IMR-90 (cell line): Measurements from ENCODE around the gene DNAJC5. TPM values are rescaled to one million over a fixed set of nuclear protein-coding genes. Genes with fewer than 3 reads are reported as not detected.
"Not testable (repeated sequence)": the region's sequence is repeated elsewhere in the genome, so short reads cannot be mapped to it uniquely, and the experiment has no call there.

ENCODE experiments used
- ATAC-seq: fragments of 200-7000 bp; cut with Tn5 transposase; 2 replicates; pipeline ENCODE4 v1.9.1; 2020; ENCODE audit warnings: low read depth, mild to moderate bottlenecking, moderate library complexity
- BruUV-seq: library from RNA; stranded (reverse); fragments of 400-500 nt; replicated peaks from 2 replicates; lab custom pipeline; 2021; lab: Mats Ljungman, UMichigan
- CTCF ChIA-PET: fragments of 300-600 bp; formaldehyde crosslinking; extraction: SDS; loops from one replicate; lab custom pipeline; 2021; ENCODE audit warnings: antibody characterized with exemption; lab: Yijun Ruan, JAX
- POLR2A ChIA-PET: fragments of 300-600 bp; sonication (Branson Sonifier 250); formaldehyde crosslinking; loops from one replicate; lab custom pipeline; 2022; ENCODE audit warnings: antibody characterized with exemption; ENCODE audit not compliant: unreplicated experiment; lab: Charles Lee
- DNase-seq: peaks from one replicate; pipeline ENCODE4 v3.0.0; 2013
- H2AFZ ChIP-seq: replicated peaks from 2 replicates; pipeline ENCODE3; 2013; ENCODE audit warnings: low read length, mild to moderate bottlenecking; ENCODE audit not compliant: poor library complexity
- H2AK5ac ChIP-seq: 2 replicates; pipeline ENCODE4 v1.6.1; 2013; ENCODE audit warnings: low read depth, low read length, inconsistent platforms
- H2AK9ac ChIP-seq: replicated peaks from 2 replicates; pipeline ENCODE3; 2013; ENCODE audit warnings: mild to moderate bottlenecking, low read depth, low read length, moderate library complexity; ENCODE audit not compliant: poor library complexity
- H2BK120ac ChIP-seq: 2 replicates; pipeline ENCODE4 v1.6.1; 2013; ENCODE audit warnings: low read depth, low read length, inconsistent platforms
- H2BK15ac ChIP-seq: 3 replicates; pipeline ENCODE4 v1.6.1; 2013; ENCODE audit warnings: low read depth, low read length, inconsistent platforms
- H2BK20ac ChIP-seq: 2 replicates; pipeline ENCODE4 v1.6.1; 2013; ENCODE audit warnings: low read depth, mild to moderate bottlenecking, inconsistent platforms, low read length, moderate library complexity
- H2BK5ac ChIP-seq: 2 replicates; pipeline ENCODE4 v1.6.1; 2013; ENCODE audit warnings: mild to moderate bottlenecking, low read depth, low read length, inconsistent platforms; ENCODE audit not compliant: poor library complexity, severe bottlenecking
- H3K14ac ChIP-seq: replicated peaks from 2 replicates; pipeline ENCODE4 v1.6.1; 2013; ENCODE audit warnings: low read depth, low read length, inconsistent platforms
- H3K18ac ChIP-seq: 2 replicates; pipeline ENCODE4 v1.6.1; 2013; ENCODE audit warnings: low read depth, low read length, control low read depth
- H3K23ac ChIP-seq: 2 replicates; pipeline ENCODE4 v1.6.1; 2013; ENCODE audit warnings: low read depth, low read length, inconsistent platforms
- H3K27ac ChIP-seq: 2 replicates; pipeline ENCODE4 v1.5.1; 2013; ENCODE audit warnings: mild to moderate bottlenecking, control low read depth, low read length; ENCODE audit not compliant: insufficient read depth
- H3K27me3 ChIP-seq: 2 replicates; pipeline ENCODE4 v1.6.1; 2013; ENCODE audit warnings: low read length; ENCODE audit not compliant: control insufficient read depth, insufficient read depth
- H3K36me3 ChIP-seq: 2 replicates; pipeline ENCODE4 v1.6.1; 2013; ENCODE audit warnings: low read length, mixed read lengths; ENCODE audit not compliant: control insufficient read depth, insufficient read depth
- H3K4ac ChIP-seq: 2 replicates; pipeline ENCODE4 v1.6.1; 2013; ENCODE audit warnings: low read depth, low read length, inconsistent platforms
- H3K4me1 ChIP-seq: 2 replicates; pipeline ENCODE4 v1.6.1; 2013; ENCODE audit warnings: low read length, mixed read lengths; ENCODE audit not compliant: control insufficient read depth, insufficient read depth
- H3K4me2 ChIP-seq: 2 replicates; pipeline ENCODE4 v1.6.1; 2013; ENCODE audit warnings: low read depth, mild to moderate bottlenecking, control low read depth, low read length, moderate library complexity
- H3K4me3 ChIP-seq: 2 replicates; pipeline ENCODE4 v1.5.1; 2013; ENCODE audit warnings: low read depth, mild to moderate bottlenecking, control low read depth, low read length, moderate library complexity; ENCODE audit not compliant: insufficient read depth
- H3K56ac ChIP-seq: 2 replicates; pipeline ENCODE4 v1.6.1; 2013; ENCODE audit warnings: low read length, inconsistent platforms; ENCODE audit not compliant: insufficient read depth; ENCODE audit errors: extremely low read depth
- H3K79me1 ChIP-seq, 2 experiments: 2 replicates each; pipeline ENCODE4 v1.6.1; 2013; ENCODE audit warnings: low read length in 2 of 2, inconsistent platforms in 1 of 2, low read depth in 1 of 2
- H3K9ac ChIP-seq: 2 replicates; pipeline ENCODE4 v1.6.1; 2013; ENCODE audit warnings: low read depth, low read length, control low read depth
- H3K9me1 ChIP-seq: 2 replicates; pipeline ENCODE4 v1.6.1; 2013; ENCODE audit warnings: low read length, inconsistent platforms; ENCODE audit not compliant: insufficient read depth
- H3K9me3 ChIP-seq: 2 replicates; pipeline ENCODE4 v1.6.1; 2013; ENCODE audit warnings: low read length; ENCODE audit not compliant: control insufficient read depth, insufficient read depth
- H4K20me1 ChIP-seq: 2 replicates; pipeline ENCODE4 v1.6.1; 2013; ENCODE audit warnings: low read length, inconsistent platforms; ENCODE audit not compliant: insufficient read depth
- H4K5ac ChIP-seq: 2 replicates; pipeline ENCODE4 v1.6.1; 2013; ENCODE audit warnings: mild to moderate bottlenecking, low read depth, low read length, control low read depth
- H4K8ac ChIP-seq, 2 experiments: 2 replicates each; pipeline ENCODE4 v1.6.1; 2013; ENCODE audit warnings: low read depth in 2 of 2, low read length in 2 of 2, control low read depth in 1 of 2, inconsistent platforms in 1 of 2
- H4K91ac ChIP-seq: 2 replicates; pipeline ENCODE4 v1.6.1; 2013; ENCODE audit warnings: low read depth, low read length, inconsistent platforms; ENCODE audit not compliant: insufficient read depth
- SMC3 ChIP-seq: fragments of 150-350 bp; IDR thresholded peaks from 2 replicates; pipeline ENCODE4 v1.6.1; 2016; ENCODE audit warnings: low read depth, mild to moderate bottlenecking, antibody characterized with exemption, low read length, moderate library complexity
- WGBS, 2 experiments: methylation state at CpG; one replicate each; pipeline versions ENCODE4 v1.1.5 to v1.1.7; 2013; ENCODE audit warnings: missing lambda C conversion rate in 2 of 2; ENCODE audit not compliant: insufficient read length in 1 of 2; ENCODE audit errors: extremely low coverage in 2 of 2; 5-methylcytosine and 5-hydroxymethylcytosine counted together
- dilution Hi-C: fragments of 300-500 bp; cut with HindIII; formaldehyde crosslinking; loops from one replicate; pipeline ENCODE4 v1.14.3; 2018; ENCODE audit warnings: low sequenced_read_pairs; ENCODE audit not compliant: unreplicated experiment
- in situ Hi-C: fragments of 300-500 bp; cut with MboI; formaldehyde crosslinking; loops from 3 replicates; pipeline ENCODE4 v1.14.3; 2019; ENCODE audit warnings: low sequenced_read_pairs, inconsistent platforms, mixed read lengths
- intact Hi-C: fragments of 100-400 bp; cut with micrococcal nuclease; formaldehyde crosslinking; loops from 2 replicates; pipeline ENCODE4 v1.10.0; 2022
- polyA plus RNA-seq, 3 experiments: library from polyadenylated mRNA; depleted of rRNA; stranded (reverse); fragments of >200 nt; gene quantifications; 2 replicates each; pipeline ENCODE4 v1.2.3, GENCODE V29; 2012; ENCODE audit warnings: low replicate concordance in 1 of 3
- total RNA-seq: library from RNA; depleted of rRNA; stranded (reverse); fragments of >200 nt; gene quantifications from 2 replicates; pipeline ENCODE4 v1.2.3, GENCODE V29; 2012

DNAJC5 gene
- total and polyA plus RNA-seq, 2 of the 4 experiments (the other 2 are of a cell fraction) = 35.6 to 45.2 TPM

GRCh38 chr20:63878899-63879663 lies 15.8 kb upstream of the DNAJC5 start (continued):
- no peak for TF ChIP-seq SMC3

GRCh38 chr20:63880901-63881300 lies 14.0 kb upstream of the DNAJC5 start:
- H3K4me3 ChIP-seq, H2BK20ac ChIP-seq, ATAC-seq, H3K27me3 ChIP-seq, H3K9ac ChIP-seq, H2BK120ac ChIP-seq, in situ Hi-C loops, H2AFZ ChIP-seq, H3K14ac ChIP-seq, H2AK5ac ChIP-seq, POLR2A ChIA-PET, H3K27ac ChIP-seq, H2BK15ac ChIP-seq, DNase-seq, H4K91ac ChIP-seq, H3K9me3 ChIP-seq, BruUV-seq, H3K4me1 ChIP-seq, H3K4me2 ChIP-seq, H3K4ac ChIP-seq, CTCF ChIA-PET, dilution Hi-C loops, intact Hi-C loops, H4K8ac ChIP-seq, H2AK9ac ChIP-seq, H2BK5ac ChIP-seq, H3K18ac ChIP-seq, H3K23ac ChIP-seq, H3K56ac ChIP-seq, H3K9me1 ChIP-seq, H4K5ac ChIP-seq: not testable (repeated sequence)
- Histone ChIP-seq H4K20me1 (peaks cover 80% of the 10 kb centered on the region), H3K36me3 (peaks cover 72% of the 10 kb centered on the region), H3K79me1 (peaks cover 17 to 75% of the 10 kb centered on the region in 2 experiments)
- 96% methylated on average over 10 of the region's 13 CpGs; no CpG with 5 or more reads in 1 of the 2 experiments for WGBS, 2 experiments
